ENCODE data around the gene ACSS1.

DNA sequence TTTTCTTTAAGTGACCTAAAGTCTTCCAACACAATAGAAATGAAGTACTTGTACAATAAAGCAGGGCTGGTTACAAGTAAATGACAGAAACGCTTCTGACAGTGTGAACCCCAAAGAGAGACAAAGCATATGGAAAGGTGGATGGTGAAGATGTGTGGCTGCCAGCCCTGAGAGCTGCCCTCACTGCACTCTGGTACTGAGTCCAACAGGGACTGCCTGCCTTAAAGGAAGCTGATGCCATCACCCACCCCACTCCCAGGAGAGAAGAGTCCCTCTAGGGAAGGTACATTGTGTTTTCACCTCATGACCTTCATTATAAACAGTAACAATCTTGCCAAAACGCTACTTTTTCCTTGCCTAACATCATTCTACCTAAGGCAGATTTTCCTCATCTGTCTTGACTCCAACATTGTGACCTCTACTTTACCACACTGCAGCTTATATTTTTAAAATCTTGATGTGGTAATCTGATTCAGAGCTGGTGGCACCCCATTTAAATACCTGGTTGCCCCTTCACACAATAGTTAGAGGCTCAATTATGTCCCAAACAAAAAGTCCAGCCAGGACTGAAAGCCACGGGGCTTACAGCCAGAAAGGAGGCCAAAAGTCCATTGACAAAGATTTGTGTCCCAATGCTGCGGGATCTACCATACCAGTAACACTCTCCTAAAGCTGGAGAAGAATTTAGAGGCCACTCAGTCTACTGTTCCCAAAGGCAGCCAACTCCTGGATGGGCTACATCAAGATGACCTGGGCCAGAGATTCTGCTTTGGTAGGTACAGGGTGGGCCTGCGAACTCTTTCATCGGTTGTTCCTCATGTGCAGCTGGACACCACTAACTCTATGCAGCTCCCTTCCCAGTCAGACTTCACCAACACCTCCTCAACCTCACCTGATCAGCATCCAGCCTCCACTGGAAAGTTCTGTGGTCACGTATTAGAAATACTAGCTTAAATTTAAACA is 69.8 kb downstream of the ACSS1 start:
- TF ChIP-seq SUZ12 (IDR thresholded peaks at IDR 0.05; ENCODE audit: extremely low read depth, insufficient read depth, insufficient read length) = no peak
- TF ChIP-seq ZNF274 (IDR thresholded peaks at IDR 0.05; ENCODE audit: low read depth, low read length) = no peak
- TF ChIP-seq YY1 (IDR thresholded peaks at IDR 0.05; ENCODE audit: insufficient read depth, insufficient read length) = no peak
